ENCODE data around the gene HS3ST3B1. TPM values are rescaled to one million over a fixed set of nuclear protein-coding genes. Genes with fewer than 3 reads are reported as not detected.

The HS3ST3B1 gene
- polyA plus RNA-seq, 1 experiment, result 10.3 TPM

DNA sequence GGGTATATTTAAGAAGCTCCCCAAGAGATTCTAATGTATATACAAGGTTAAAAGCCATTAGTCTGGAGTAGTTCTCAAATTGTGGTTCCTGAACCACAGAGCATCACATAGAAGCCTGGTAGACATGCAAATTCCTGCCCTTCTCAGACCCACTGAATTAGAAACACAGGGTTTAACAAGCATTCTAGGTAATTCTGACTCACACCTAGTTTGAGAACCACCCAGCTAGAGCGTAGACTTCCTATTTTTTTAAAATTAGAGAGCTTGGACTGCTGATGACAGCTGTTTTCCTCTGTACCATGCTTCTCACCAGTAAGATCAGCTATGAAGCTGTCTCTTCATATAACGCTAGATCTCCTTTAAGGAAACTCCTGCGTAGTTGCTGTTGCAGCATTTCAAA, 50.6 kb downstream of the HS3ST3B1 start:
- no peaks in the 10 kb centered on the region for H3K27me3 ChIP-seq (ENCODE audit: control insufficient read depth, insufficient read depth, low read length)
- DNase-seq (ENCODE audit: low read depth, low spot score), result no peak
- TF ChIP-seq, protein P1, sequence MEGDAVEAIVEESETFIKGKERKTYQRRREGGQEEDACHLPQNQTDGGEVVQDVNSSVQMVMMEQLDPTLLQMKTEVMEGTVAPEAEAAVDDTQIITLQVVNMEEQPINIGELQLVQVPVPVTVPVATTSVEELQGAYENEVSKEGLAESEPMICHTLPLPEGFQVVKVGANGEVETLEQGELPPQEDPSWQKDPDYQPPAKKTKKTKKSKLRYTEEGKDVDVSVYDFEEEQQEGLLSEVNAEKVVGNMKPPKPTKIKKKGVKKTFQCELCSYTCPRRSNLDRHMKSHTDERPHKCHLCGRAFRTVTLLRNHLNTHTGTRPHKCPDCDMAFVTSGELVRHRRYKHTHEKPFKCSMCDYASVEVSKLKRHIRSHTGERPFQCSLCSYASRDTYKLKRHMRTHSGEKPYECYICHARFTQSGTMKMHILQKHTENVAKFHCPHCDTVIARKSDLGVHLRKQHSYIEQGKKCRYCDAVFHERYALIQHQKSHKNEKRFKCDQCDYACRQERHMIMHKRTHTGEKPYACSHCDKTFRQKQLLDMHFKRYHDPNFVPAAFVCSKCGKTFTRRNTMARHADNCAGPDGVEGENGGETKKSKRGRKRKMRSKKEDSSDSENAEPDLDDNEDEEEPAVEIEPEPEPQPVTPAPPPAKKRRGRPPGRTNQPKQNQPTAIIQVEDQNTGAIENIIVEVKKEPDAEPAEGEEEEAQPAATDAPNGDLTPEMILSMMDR (IDR thresholded peaks at IDR 0.05; ENCODE audit: low read depth, low read length), result no peak

DNA sequence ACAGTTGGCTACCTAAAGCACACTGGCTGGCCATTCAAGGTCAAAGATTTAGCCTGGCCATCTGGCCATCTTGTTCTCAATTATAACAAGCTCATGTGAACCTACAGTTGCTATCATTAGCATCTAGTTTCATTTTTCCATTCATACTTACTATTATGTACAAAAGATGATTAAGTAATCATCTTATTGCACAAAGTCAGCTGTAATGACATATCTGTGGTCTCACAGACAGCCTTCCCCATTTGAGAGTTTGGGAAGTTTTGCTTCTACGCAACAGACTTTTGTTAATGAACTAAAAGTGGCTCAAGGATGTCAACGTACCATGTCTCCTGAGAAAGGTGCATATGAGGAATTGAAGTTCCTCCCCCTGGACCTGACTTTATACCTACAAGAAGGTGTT, 51.3 kb downstream of the HS3ST3B1 start:
- H3K27me3 ChIP-seq (ENCODE audit: control insufficient read depth, insufficient read depth, low read length), result no peaks in the 10 kb centered on the region
- H3K27ac ChIP-seq (ENCODE audit: low read depth, low read length), result no peak overlapping the region
- H3K9me3 ChIP-seq (ENCODE audit: control insufficient read depth, insufficient read depth, low read length), result no peaks in the 10 kb centered on the region
- H3K4me3 ChIP-seq (ENCODE audit: low read depth, low read length), result no peak overlapping the region
- DNase-seq (ENCODE audit: low read depth, low spot score), result no peak
- CTCF ChIA-PET, result no interaction called here
- POLR2A ChIA-PET, result no interaction called here
- TF ChIP-seq, protein P1 (IDR thresholded peaks at IDR 0.05; ENCODE audit: low read depth, low read length), result no peak

More for the DNA sequence above, 50.6 kb downstream of the HS3ST3B1 start:
- Histone ChIP-seq H3K4me3 (ENCODE audit: low read depth, low read length) (no peak overlapping the region), H3K9me3 (ENCODE audit: control insufficient read depth, insufficient read depth, low read length) (no peaks in the 10 kb centered on the region), H3K27ac (ENCODE audit: low read depth, low read length) (no peak overlapping the region)
- CTCF ChIA-PET, result no interaction called here
- POLR2A ChIA-PET, result no interaction called here

DNA sequence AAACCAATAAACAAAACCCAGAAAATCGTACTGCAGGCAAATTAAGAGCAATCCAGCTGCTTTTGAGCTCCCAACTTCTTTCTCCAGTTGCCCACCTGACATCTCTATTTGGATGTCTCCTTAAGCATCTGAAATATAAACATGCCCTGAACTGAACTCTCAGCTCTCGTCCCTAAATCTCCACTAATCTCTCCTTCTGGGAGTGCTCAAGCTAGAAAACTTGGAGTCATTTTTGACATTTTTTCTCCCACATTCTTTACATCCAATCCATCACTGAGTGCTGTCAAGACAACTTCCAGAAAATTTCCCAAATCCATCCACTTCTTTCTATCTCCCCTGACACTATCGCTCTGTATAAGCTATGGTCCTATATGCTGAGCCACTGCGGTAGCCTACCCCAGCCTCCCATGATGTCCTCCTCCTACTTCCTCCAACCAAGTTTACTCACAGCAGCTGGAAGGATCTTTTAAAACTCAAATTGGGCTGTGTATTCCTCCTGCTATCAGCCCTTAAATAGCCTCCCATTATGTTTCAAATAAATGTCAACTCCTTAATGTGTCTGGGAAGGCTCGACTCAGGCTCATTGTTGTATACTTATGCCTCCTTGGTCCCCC, 53.1 kb downstream of the HS3ST3B1 start:
- H3K27me3 ChIP-seq (ENCODE audit: control insufficient read depth, insufficient read depth, low read length), result no peaks in the 10 kb centered on the region

DNA sequence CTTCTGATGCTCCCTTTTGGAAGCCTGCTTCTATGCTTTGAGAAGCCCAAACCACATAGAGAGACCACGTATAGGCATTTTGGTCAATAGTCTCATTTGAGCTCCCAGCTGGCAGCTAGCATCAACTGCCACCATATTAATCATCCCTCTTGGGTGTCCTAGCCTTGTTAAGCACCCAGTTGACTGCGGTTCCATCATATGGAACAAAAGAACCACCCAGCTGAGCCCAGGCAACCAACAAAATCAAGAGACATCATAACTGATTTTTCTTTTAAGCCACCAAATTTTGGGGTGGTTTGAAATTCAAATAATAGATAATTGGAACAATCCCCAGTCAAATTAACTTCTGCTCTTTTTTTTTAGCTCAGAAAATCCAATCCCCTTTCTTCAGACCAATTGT, 53.9 kb downstream of the HS3ST3B1 start:
- TF ChIP-seq, protein P1 (IDR thresholded peaks at IDR 0.05; ENCODE audit: low read depth, low read length), result no peak
- H3K27ac ChIP-seq (ENCODE audit: low read depth, low read length), result no peak overlapping the region
- no peaks in the 10 kb centered on the region for H3K27me3 ChIP-seq (ENCODE audit: control insufficient read depth, insufficient read depth, low read length)
- DNase-seq (ENCODE audit: low read depth, low spot score), result no peak
- POLR2A ChIA-PET, result interaction anchor here (1.9 kb wide), 1 partner anchor 116 kb away, joined by 7 read pairs; no protein-coding TSS in a partner anchor
- H3K4me3 ChIP-seq (ENCODE audit: low read depth, low read length), result no peak overlapping the region
- CTCF ChIA-PET, result no interaction called here
- H3K9me3 ChIP-seq (ENCODE audit: control insufficient read depth, insufficient read depth, low read length), result no peaks in the 10 kb centered on the region

More for the DNA sequence above, 53.1 kb downstream of the HS3ST3B1 start:
- H3K9me3 ChIP-seq (ENCODE audit: control insufficient read depth, insufficient read depth, low read length), result no peaks in the 10 kb centered on the region
- TF ChIP-seq, protein P1 (IDR thresholded peaks at IDR 0.05; ENCODE audit: low read depth, low read length), result no peak
- no peak overlapping the region for H3K27ac ChIP-seq (ENCODE audit: low read depth, low read length)
- ChIA-PET CTCF (interaction anchor here (1.0 kb wide), 1 partner anchor 573 kb away, joined by 3 read pairs; no protein-coding TSS in a partner anchor), POLR2A (interaction anchor here (1.9 kb wide), 1 partner anchor 117 kb away, joined by 7 read pairs; no protein-coding TSS in a partner anchor)
- no peak overlapping the region for H3K4me3 ChIP-seq (ENCODE audit: low read depth, low read length)
- DNase-seq (ENCODE audit: low read depth, low spot score), result no peak

DNA sequence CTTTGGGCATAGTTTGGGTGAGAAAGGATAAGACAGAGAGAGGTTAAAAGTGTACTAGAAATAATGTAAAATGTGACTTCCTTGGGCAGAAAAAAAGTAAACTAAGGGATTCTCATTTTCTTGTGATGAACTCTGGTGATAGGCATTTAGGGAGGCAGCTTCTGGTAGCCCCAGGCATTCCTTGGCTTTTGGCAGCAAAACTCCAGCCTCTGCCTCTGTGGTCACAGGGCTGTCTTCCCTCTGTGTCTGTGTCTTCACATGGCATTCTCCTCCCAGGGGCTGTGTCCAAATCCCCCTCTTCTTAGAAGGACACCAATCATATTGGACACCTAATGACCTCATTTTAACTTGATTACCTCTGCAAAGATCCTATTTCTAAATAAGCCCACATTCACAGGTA, 54.7 kb downstream of the HS3ST3B1 start:
- Histone ChIP-seq H3K27ac (ENCODE audit: low read depth, low read length) (no peak overlapping the region), H3K4me3 (ENCODE audit: low read depth, low read length) (no peak overlapping the region), H3K9me3 (ENCODE audit: control insufficient read depth, insufficient read depth, low read length) (no peaks in the 10 kb centered on the region), H3K27me3 (ENCODE audit: control insufficient read depth, insufficient read depth, low read length) (no peaks in the 10 kb centered on the region)
- TF ChIP-seq, protein P1 (IDR thresholded peaks at IDR 0.05; ENCODE audit: low read depth, low read length), result no peak
- DNase-seq (ENCODE audit: low read depth, low spot score), result no peak
- POLR2A ChIA-PET, result no interaction called here
- CTCF ChIA-PET, result no interaction called here

Data from AG04450 (cell line).